Spleen (tissue), 7 donors: ENCODE data around the gene URAD.

Experiments used
- CTCF ChIP-seq, 11 experiments: fragments of 200-600 bp in 7 of 11; fragments of 450-650 bp in 4 of 11; sonication (generic) in 4 of 11; IDR thresholded peaks in 8 of 11; conservative IDR thresholded peaks in 3 of 11; 1 replicate in 7 of 11; 2 replicates in 4 of 11; pipeline versions ENCODE4 v1.4.0 to v1.8.0; 2016 to 2021; ENCODE audit warnings: antibody characterized with exemption in 11 of 11, inconsistent platforms in 4 of 11, mild to moderate bottlenecking in 1 of 11
- POLR2AphosphoS5 ChIP-seq, 3 donors: sonication (generic); formaldehyde crosslinking; IDR thresholded peaks; one replicate each; pipeline ENCODE4 v1.5.1; 2017; ENCODE audit warnings: antibody characterized with exemption in 3 of 3
- donor health status: DM: no; HTN: no; CAD: no; lungs with moderate emphysema.
- donor health status: DM: no; HTN: no; CAD: no.
- donor health status: DM: no; HTN: no; CAD: no.

- no peak for TF ChIP-seq CTCF (IDR thresholded peaks at IDR 0.05 in 8 of 11, conservative IDR thresholded peaks at IDR 0.05 in 3 of 11)
- TF ChIP-seq POLR2AphosphoS5 (IDR thresholded peaks at IDR 0.05), result no peak
Observed at GRCh38 chr13:27982361-27982760, 6.1 kb downstream of the URAD start.
